Activated CD4-positive, alpha-beta T cell treated with anti-CD3 and anti-CD28 coated beads, Interleukin-2, amount 50 U/mL, for 1 hour (primary cell): ENCODE data around the gene CHRFAM7A.
"Not testable (repeated sequence)": the region's sequence is repeated elsewhere in the genome, so short reads cannot be mapped to it uniquely, and the experiment has no call there.

Experiments used
- DNase-seq: peaks from one replicate; pipeline ENCODE4 v3.0.0-alpha.2; 2020

Gene CHRFAM7A

GRCh38 chr15:30310575-30310974, 82.8 kb downstream of the CHRFAM7A start:
- not testable (repeated sequence) for DNase-seq
